T-helper 2 cell treated with Interferon-gamma antibody and Interleukin-4, amounts not matched to agents 5 μg/mL and 100 μg/mL, for 36 hours (primary cell): Measurements from ENCODE around the gene RIMBP3C.
"Not testable (repeated sequence)": the region's sequence is repeated elsewhere in the genome, so short reads cannot be mapped to it uniquely, and the experiment has no call there.

ENCODE experiments used
- DNase-seq: peaks from one replicate; pipeline ENCODE4 v3.0.0; 2021; ENCODE audit warnings: low spot score
- H3K27ac Mint-ChIP-seq: one replicate; pipeline ENCODE4 v1.8.0; 2021; ENCODE audit warnings: mild to moderate bottlenecking, mixed read lengths
- H3K27me3 Mint-ChIP-seq: one replicate; pipeline ENCODE4 v1.8.0; 2021; ENCODE audit warnings: low read depth, mixed read lengths
- H3K36me3 Mint-ChIP-seq: one replicate; pipeline ENCODE4 v1.8.0; 2021; ENCODE audit warnings: low read depth, mixed read lengths
- H3K4me1 Mint-ChIP-seq: one replicate; pipeline ENCODE4 v1.8.0; 2021; ENCODE audit warnings: low read depth, mixed read lengths
- H3K4me3 Mint-ChIP-seq: one replicate; pipeline ENCODE4 v1.8.0; 2022; ENCODE audit warnings: mild to moderate bottlenecking, moderate library complexity, mixed read lengths
- H3K9me3 Mint-ChIP-seq: one replicate; pipeline ENCODE4 v1.8.0; 2021; ENCODE audit warnings: mixed read lengths

The RIMBP3C gene

GRCh38 chr22:21568347-21569075 is 17.2 kb upstream of the RIMBP3C start:
- Mint-ChIP-seq H3K27ac (peak overlapping the region; percentile 93), H3K4me3 (peak overlapping the region; percentile 96), H3K9me3 (no peaks in the 10 kb centered on the region), H3K4me1 (peaks cover 38% of the 10 kb centered on the region), H3K27me3 (no peaks in the 10 kb centered on the region), H3K36me3 (peaks cover 31% of the 10 kb centered on the region)
- DNase-seq, result no peak

DNA sequence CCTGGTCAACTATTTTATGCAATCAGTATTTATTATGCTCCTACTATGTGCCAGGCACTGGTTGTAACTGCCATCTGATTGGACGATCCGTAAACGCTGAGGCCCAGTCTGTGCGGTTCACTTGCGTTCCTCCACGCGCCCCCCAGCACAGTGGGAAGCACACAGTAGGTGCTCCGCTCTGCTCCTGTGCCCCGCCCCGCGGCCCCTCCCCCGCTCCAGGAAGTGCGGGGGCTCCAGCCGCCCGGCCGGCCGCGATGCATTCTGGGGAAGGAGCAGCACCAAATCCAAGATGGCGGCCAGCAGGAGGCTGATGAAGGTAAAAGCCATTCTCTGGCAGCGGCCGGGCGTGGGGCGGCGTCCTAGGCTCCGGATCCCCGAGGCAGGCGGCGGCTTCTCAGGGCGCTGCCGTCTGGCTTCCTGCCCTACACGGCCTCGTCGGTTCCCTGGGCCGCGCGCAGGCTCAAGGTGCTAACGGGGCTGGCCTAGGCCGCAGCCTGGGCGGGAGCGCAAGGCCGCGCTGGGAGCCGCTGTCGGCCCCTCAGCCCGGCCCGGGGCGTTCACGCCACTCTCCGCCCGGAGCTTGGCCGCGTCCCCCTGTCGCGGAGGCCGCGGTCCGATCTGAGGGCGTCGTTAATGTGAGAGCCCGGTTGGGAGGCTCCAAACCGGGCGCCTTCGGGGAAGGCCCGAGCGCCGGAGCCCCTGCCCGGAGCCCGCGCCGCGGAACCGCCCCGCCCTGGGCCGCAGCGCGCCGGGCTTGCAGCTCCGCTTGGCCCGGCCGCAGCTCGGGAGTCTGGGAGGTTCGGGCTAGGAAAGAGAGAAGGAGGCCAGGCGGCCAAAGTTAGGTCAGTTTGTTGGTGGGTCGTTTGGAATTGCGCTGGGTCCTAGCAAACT is 16.4 kb upstream of the RIMBP3C start, which contains the start of gene UBE2L3:
TSS of gene UBE2L3 (plus strand) at position 259 of the 891 bp plus-strand sequence. CDS start at position 290, 31 bp downstream.
- peaks cover 31% of the 10 kb centered on the region for H3K4me1 Mint-ChIP-seq
- peak within 1 kb of the TSS; percentile 93 for H3K27ac Mint-ChIP-seq
- peak; percentile 84 for DNase-seq
- H3K27me3 Mint-ChIP-seq, result no peaks in the 10 kb centered on the region
- H3K4me3 Mint-ChIP-seq, result peak within 1 kb of the TSS; percentile 96
- peaks cover 26% of the 10 kb centered on the region for H3K36me3 Mint-ChIP-seq
- no peaks in the 10 kb centered on the region for H3K9me3 Mint-ChIP-seq

- peaks cover 6% of the 10 kb centered on the region for H3K4me1 Mint-ChIP-seq
These were observed 13.2 kb upstream of the RIMBP3C start for GRCh38 chr22:21564411-21564810.

GRCh38 chr22:21563912-21564311 is 12.7 kb upstream of the RIMBP3C start:
- no peaks in the 10 kb centered on the region for H3K9me3 Mint-ChIP-seq
- H3K27me3 Mint-ChIP-seq, result peaks cover 3% of the 10 kb centered on the region
- no peak overlapping the region for H3K4me3 Mint-ChIP-seq
- peaks cover 7% of the 10 kb centered on the region for H3K36me3 Mint-ChIP-seq
- no peak overlapping the region for H3K27ac Mint-ChIP-seq
- H3K4me1 Mint-ChIP-seq, result peaks cover 5% of the 10 kb centered on the region
- no peak for DNase-seq

More at GRCh38 chr22:21564411-21564810, 13.2 kb upstream of the RIMBP3C start:
- Mint-ChIP-seq H3K9me3 (no peaks in the 10 kb centered on the region), H3K27ac (no peak overlapping the region), H3K4me3 (no peak overlapping the region), H3K27me3 (peaks cover 3% of the 10 kb centered on the region), H3K36me3 (peaks cover 9% of the 10 kb centered on the region)
- DNase-seq, result no peak

DNA sequence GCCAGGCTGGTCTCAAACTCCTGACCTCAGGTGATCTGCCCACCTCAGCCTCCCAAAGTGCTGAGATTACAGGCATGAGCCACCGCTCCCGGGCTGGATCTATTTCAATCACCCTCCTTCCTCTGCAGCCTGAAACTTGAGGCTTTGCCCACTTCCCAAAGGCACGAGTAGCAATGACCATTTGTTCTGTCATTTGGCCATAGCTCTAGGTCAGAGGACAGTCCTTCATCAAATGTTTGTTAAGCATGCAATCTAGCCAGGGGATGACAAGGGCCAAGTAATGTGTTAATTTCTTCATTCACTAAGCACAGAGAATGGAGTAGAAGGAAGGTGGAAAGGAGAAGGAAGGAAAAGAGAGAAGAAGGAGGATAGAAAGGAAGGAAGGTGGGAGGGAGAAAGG is 9.4 kb upstream of the RIMBP3C start:
- H3K9me3 Mint-ChIP-seq, H3K4me3 Mint-ChIP-seq, H3K27ac Mint-ChIP-seq, H3K27me3 Mint-ChIP-seq, DNase-seq, H3K4me1 Mint-ChIP-seq, H3K36me3 Mint-ChIP-seq: not testable (repeated sequence)

GRCh38 chr22:21559345-21560125 is 8.3 kb upstream of the RIMBP3C start:
- not testable (repeated sequence) for H3K27ac Mint-ChIP-seq, DNase-seq, H3K4me1 Mint-ChIP-seq, H3K27me3 Mint-ChIP-seq, H3K9me3 Mint-ChIP-seq, H3K4me3 Mint-ChIP-seq, H3K36me3 Mint-ChIP-seq

DNA sequence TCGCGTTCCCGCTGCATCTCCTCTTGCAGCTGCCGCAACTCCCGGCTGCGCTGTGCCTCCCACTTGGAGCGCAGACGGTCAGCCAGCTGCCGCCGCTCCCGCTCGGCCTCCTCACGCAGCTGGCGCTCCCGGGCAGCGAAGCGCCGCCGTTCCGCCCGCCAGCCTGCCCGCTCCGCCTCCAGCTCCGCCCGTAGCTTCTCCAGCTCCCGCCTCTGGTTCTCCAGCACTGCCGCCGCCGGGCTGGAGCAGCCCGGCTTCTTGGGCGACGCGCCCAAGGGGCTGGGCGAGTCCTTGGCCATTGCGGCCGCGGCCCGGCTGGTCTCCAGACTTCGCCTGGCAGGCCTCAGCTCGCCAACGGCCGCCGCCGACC is 598 bp downstream of the RIMBP3C start:
- not testable (repeated sequence) for H3K4me3 Mint-ChIP-seq, H3K27me3 Mint-ChIP-seq, H3K9me3 Mint-ChIP-seq, DNase-seq, H3K27ac Mint-ChIP-seq, H3K4me1 Mint-ChIP-seq, H3K36me3 Mint-ChIP-seq

DNA sequence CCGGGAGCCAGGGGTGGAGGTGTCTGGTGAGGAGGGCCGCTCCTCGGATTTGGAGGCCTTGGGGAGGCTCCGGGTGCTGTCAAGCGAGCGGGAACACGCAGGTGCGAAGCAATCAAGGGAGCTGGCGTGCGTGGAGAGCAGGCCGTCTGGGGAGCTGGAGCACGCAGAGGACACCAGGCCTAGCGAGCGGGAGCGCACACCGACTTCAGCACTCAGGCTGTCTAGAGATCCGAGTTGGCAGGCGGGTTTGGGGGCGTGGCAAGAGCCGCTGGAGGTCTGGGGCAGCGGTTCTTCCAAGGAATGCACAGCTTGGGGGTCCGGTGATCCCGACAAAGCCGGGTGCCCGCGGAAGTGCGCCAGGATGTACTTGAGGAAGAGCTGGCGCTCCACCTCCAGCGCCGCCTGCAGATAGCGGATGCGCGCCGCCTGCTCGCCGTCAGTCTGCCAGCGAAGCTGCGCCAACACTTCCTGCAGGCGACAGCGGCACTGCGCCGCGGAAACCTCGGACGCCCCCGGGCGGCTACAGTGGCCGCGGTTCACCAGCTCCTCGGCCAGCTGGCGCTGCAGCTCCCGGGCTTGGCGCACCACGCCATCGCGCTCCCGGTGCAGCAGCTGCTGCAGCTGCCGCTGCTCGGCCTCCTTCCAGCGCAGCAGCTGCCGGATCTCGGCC is 1.1 kb downstream of the RIMBP3C start:
- not testable (repeated sequence) for H3K4me1 Mint-ChIP-seq

DNA sequence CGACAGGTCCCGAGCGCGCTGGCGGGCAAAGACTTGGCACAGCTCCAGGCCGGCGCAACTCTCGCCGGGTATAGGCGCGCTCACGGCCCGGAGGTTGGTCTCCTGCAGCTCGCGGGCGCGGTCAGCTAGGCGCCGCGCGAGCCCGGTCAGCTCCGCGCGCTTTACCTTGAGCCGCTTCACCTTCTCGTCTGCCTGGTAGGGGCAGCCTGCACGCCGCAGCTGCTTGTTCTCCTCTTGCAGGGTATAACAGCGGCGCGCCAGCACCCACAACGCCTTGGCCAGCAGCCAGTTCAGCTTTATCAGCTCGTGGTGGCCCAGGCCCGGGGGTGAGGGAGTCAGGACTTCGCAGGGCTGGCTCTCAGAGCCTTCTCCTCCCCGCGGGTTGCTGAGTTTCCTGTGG is 1.7 kb downstream of the RIMBP3C start:
- not testable (repeated sequence) for H3K9me3 Mint-ChIP-seq, DNase-seq, H3K27me3 Mint-ChIP-seq, H3K4me3 Mint-ChIP-seq, H3K27ac Mint-ChIP-seq, H3K4me1 Mint-ChIP-seq, H3K36me3 Mint-ChIP-seq

More for the DNA sequence above, 1.1 kb downstream of the RIMBP3C start:
- not testable (repeated sequence) for H3K27me3 Mint-ChIP-seq, H3K36me3 Mint-ChIP-seq, H3K9me3 Mint-ChIP-seq, H3K27ac Mint-ChIP-seq, DNase-seq, H3K4me3 Mint-ChIP-seq

DNA sequence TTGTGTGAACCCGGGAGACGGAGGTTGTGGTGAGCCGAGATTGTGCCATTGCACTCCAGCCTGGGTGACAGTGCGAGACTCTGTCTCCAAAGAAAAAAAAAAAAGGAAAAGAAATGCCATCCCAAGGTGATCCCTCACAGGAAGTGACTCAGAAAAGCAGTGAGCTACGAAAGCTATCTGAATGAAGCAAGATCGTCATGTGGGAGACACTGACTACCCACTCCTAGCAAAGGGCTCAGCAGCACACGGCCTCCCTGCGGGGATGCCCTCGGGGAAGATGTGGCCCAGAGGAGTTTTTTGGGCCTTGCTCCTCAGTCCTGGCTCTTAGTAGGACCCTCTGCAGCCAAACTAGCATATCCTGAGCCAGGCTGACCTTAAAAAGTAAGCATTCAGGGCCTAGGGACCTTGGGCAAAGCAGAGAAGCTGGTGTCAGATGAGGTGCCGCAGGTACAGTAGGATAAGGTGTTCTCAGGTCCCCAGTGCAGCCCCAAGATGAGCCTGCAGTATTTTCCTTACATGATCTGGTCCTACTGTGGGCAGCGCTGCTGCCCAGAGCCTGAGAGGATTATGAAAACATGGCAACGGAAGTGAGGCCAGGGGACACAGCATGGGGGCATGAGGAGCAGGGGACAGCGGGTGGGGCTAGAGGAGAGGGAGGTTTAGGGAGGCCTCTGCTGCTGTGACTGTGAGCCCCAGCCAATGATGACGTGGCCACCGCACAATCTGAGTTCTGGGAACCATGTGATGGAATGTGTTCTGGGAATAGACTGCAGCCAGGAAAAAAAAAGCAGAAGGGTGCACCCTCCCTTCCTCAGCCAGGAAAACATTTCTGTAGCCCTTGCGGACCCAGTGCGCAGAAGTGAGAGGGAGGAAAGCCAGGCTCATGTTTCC is 6.6 kb downstream of the RIMBP3C start:
- H3K27ac Mint-ChIP-seq, H3K27me3 Mint-ChIP-seq, DNase-seq, H3K4me3 Mint-ChIP-seq, H3K36me3 Mint-ChIP-seq, H3K9me3 Mint-ChIP-seq, H3K4me1 Mint-ChIP-seq: not testable (repeated sequence)

- DNase-seq, H3K27me3 Mint-ChIP-seq, H3K9me3 Mint-ChIP-seq, H3K36me3 Mint-ChIP-seq, H3K4me1 Mint-ChIP-seq, H3K4me3 Mint-ChIP-seq, H3K27ac Mint-ChIP-seq: not testable (repeated sequence)
These were observed 11.4 kb downstream of the RIMBP3C start for GRCh38 chr22:21539862-21540261.

DNA sequence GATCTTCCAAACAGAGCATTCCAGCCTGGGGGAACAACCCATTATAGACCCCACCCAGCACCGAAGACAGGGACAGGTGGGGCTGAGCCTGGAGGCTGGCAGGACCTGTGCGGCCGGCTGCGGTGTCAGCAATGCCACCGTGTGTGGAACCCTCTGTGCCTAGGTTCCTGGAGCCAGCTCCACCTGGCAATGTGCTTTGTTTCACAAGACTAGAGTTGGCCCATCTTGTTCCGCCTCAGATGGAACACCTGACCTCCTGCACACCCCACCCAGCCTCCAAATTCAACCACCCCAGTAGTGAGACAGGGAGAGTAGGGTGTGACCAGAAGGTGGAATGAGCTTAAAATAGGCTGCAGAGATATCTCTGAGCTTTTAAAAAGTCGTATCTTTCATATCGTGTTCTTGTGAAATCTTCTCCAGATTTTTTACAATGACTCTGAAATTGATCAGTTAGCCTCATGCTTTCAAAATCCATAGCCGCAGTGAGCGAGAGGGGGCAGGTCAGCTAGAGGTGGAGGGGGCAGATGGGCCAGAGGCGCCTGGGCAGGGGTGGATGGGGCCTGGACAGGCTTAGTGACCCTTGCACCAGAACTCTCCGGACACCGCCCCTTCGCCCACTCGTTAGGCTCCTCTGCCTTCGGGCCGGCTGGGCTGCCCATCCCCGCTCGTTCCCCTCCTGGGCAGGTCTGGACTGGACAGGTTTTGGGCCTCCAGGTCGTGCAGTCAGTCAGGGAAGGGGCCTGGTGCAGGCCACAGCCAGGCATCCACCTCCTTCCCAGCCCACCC is 18.2 kb downstream of the RIMBP3C start:
- H3K9me3 Mint-ChIP-seq, H3K27ac Mint-ChIP-seq, H3K36me3 Mint-ChIP-seq, DNase-seq, H3K4me1 Mint-ChIP-seq, H3K4me3 Mint-ChIP-seq, H3K27me3 Mint-ChIP-seq: not testable (repeated sequence)
